ENCODE data around the gene CDH1.
A peak's percentile ranks its signal among the peaks of the same experiment; 100 is the strongest.

CDH1 gene

GRCh38 chr16:68843482-68844210 lies 106.6 kb downstream of the CDH1 start, which contains the start of gene TANGO6:
TSS of gene TANGO6 (plus strand) at chr16:68843531. CDS start at chr16:68843618, 87 bp downstream.
- no peak for TF ChIP-seq CTCF (IDR thresholded peaks at IDR 0.05; ENCODE audit: insufficient read depth, low read depth, low read length, missing control alignments)
- peak; percentile 72 for DNase-seq (ENCODE audit: low read depth)
- H3K4me3 ChIP-seq (ENCODE audit: low read length) = peak within 1 kb of the TSS; percentile 78

- no peak for TF ChIP-seq CTCF (IDR thresholded peaks at IDR 0.05; ENCODE audit: insufficient read depth, low read depth, low read length, missing control alignments)
- peak overlapping the region; percentile 78 for H3K4me3 ChIP-seq (ENCODE audit: low read length)
- DNase-seq (ENCODE audit: low read depth) = no peak
Observed at GRCh38 chr16:68844211-68844564, 107.1 kb downstream of the CDH1 start.

GRCh38 chr16:68848786-68849185 lies 111.7 kb downstream of the CDH1 start:
- no peak for DNase-seq (ENCODE audit: low read depth)
- TF ChIP-seq CTCF (IDR thresholded peaks at IDR 0.05; ENCODE audit: insufficient read depth, low read depth, low read length, missing control alignments) = no peak
- H3K4me3 ChIP-seq (ENCODE audit: low read length) = no peak overlapping the region

- no peak for DNase-seq (ENCODE audit: low read depth)
- no peak overlapping the region for H3K4me3 ChIP-seq (ENCODE audit: low read length)
- no peak for TF ChIP-seq CTCF (IDR thresholded peaks at IDR 0.05; ENCODE audit: insufficient read depth, low read depth, low read length, missing control alignments)
Observed at GRCh38 chr16:68850481-68850880, 113.4 kb downstream of the CDH1 start.

- no peak overlapping the region for H3K4me3 ChIP-seq (ENCODE audit: low read length)
- DNase-seq (ENCODE audit: low read depth) = no peak
- no peak for TF ChIP-seq CTCF (IDR thresholded peaks at IDR 0.05; ENCODE audit: insufficient read depth, low read depth, low read length, missing control alignments)
Observed at GRCh38 chr16:68851601-68852000, 114.5 kb downstream of the CDH1 start.

- no peak overlapping the region for H3K4me3 ChIP-seq (ENCODE audit: low read length)
- DNase-seq (ENCODE audit: low read depth) = no peak
- TF ChIP-seq CTCF (IDR thresholded peaks at IDR 0.05; ENCODE audit: insufficient read depth, low read depth, low read length, missing control alignments) = no peak
Observed at GRCh38 chr16:68857479-68857878, 120.4 kb downstream of the CDH1 start.

- DNase-seq (ENCODE audit: low read depth) = no peak
- H3K4me3 ChIP-seq (ENCODE audit: low read length) = no peak overlapping the region
- no peak for TF ChIP-seq CTCF (IDR thresholded peaks at IDR 0.05; ENCODE audit: insufficient read depth, low read depth, low read length, missing control alignments)
Observed at GRCh38 chr16:68859828-68860227, 122.7 kb downstream of the CDH1 start.
